Measurements from ENCODE around the gene AHCYL1.

Gene AHCYL1

DNA sequence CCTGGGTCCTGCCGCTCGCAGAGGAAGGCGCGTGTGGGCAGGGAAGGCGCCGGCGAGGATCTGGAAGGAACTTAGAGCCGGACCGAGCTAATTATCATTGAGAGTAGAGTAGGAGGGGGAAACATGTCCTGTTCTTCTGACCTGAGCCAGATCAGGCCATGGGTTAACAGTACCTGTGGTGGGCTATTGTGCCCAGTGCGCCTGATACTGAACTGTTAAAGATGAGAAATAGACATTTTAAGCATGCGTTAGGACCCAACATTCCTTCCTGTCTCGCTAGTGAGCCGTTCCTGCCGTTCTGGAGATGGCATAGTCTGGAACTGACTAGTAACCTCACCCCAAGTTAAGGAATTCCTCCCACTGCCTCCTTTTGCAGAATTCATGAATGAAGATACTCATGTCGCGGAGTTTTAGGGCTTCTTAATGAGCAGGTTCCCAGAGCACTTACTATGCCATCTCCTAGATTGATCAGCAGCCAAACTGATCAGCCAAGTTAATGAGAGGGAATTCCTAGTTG is 50.7 kb downstream of the AHCYL1 start:
- no peak for DNase-seq (ENCODE audit: low spot score)

GRCh38 chr1:110038271-110038670 is 53.7 kb downstream of the AHCYL1 start:
- DNase-seq (ENCODE audit: low spot score), result no peak

DNA sequence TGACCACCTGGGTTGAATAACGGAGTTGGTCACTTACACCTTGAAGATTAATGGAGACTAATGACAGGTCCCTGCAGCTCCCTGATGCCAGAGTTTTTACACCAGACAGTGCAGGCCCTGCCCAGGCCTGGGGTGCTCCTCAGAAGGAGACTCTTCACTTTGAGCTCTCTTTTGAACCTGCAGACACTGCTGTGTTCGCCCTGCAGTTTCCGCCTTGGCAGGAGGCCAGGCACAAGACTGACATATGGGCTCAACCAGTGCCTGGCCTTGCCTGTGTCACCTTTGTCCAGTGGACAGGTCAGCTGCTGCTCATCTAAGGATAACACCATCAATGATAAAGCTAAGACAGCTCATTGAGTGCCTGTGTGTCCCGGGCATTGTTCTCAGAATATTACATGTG is 55.1 kb downstream of the AHCYL1 start:
- no peak for DNase-seq (ENCODE audit: low spot score)

- no peak for DNase-seq (ENCODE audit: low spot score)
These were observed 56.0 kb downstream of the AHCYL1 start for GRCh38 chr1:110040548-110040947.

DNA sequence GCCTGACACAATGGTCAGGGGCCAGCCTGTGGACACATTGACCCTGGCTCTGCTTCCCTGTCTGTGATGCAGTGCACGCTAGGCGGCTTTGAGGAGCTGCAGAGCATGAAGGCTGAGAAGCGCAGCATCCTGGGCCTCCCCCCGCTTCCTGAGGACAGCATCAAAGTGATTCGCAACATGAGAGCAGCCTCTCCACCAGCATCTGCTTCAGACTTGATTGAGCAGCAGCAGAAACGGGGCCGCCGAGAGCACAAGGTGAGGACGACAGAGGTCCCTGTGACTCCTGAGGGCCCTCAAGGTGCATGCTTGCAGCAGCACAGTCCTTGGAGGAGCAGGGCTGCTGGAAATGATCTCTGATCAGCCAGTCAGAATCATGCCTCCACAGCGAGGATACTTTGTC is 58.5 kb downstream of the AHCYL1 start:
- no peak for DNase-seq (ENCODE audit: low spot score)

- no peak for DNase-seq (ENCODE audit: low spot score)
These were observed 62.9 kb downstream of the AHCYL1 start for GRCh38 chr1:110047463-110047862.

- DNase-seq (ENCODE audit: low spot score), result no peak
These were observed 63.7 kb downstream of the AHCYL1 start for GRCh38 chr1:110048240-110048639.

GRCh38 chr1:110048923-110049601 is 64.5 kb downstream of the AHCYL1 start:
- no peak for DNase-seq (ENCODE audit: low spot score)

GRCh38 chr1:110049801-110050601 is 65.4 kb downstream of the AHCYL1 start:
- DNase-seq (ENCODE audit: low spot score), result no peak

DNA sequence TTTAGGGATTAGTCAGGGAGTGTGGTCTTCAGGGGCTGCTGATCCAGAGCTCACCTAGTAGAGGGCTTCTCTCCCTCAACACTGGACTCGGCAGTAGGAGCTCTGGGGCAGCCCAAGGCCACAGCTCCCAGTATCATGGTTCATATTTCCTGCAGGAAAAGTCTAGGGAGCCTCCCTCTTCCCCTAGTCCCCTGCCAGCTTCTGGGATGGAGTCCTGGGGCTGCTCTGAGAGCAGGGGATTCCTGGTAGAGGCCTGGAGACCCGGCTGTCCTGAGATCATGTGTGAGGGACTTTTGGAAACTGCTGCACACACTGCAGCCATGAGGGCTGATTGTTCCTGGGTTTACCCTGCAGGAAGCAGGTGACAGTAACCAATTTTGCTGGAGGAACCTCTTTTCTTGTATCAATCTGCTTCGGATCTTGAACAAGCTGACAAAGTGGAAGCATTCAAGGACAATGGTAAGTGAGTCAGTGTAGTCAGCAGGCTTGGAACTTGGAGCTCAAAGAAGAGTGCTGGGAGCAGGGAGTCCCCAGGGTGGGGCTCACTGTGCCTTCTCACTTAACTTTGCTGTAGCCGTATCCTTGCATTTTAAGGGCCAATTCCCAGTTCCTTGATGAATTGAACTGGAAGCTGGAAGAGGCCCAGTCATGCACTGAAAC is 66.2 kb downstream of the AHCYL1 start:
- DNase-seq (ENCODE audit: low spot score), result no peak

DNA sequence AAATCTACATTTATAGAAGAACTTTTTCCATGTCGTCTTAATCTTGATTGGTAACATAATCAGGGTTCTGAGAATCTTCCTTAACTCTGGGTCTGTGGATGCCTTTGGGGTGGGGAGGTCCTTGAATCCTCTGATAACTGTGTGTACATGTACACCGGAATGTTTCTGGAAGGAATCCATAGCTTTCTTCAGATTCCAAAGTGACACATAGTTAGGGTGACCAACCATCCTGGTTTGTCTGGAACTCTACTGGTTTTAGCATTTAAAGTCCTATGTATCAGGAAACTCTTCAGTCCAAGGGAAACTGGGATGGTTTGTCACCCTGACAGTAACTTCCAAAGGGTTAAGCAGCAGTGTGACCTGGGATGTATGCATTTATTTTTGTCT is 66.7 kb downstream of the AHCYL1 start:
- no peak for DNase-seq (ENCODE audit: low spot score)

- peak; percentile 65 for DNase-seq (ENCODE audit: low spot score)
These were observed 69.2 kb downstream of the AHCYL1 start for GRCh38 chr1:110053552-110054428.

GRCh38 chr1:110055493-110056284 is 71.1 kb downstream of the AHCYL1 start:
- no peak for DNase-seq (ENCODE audit: low spot score)

GRCh38 chr1:110056285-110056683 is 71.7 kb downstream of the AHCYL1 start:
- no peak for DNase-seq (ENCODE audit: low spot score)

DNA sequence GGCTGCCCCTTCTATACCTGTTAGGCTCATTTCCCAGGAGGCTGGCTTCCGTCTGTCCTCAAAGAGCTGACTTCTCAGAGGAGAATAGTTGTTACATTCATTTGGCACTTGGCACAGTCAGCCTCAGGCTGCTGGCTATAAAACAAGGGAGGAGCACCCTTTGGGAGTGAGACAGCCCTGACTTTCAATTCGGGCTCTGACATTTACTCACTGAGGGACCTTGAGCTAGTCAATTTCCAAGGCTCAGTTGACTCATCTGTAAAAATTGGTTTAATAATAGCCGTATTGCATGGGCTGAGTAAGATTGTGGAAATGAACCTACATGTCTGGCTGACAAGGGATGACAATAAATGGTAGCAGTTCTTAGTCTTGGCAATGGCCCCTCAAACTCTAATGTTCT is 72.2 kb downstream of the AHCYL1 start:
- DNase-seq (ENCODE audit: low spot score), result no peak

DNA sequence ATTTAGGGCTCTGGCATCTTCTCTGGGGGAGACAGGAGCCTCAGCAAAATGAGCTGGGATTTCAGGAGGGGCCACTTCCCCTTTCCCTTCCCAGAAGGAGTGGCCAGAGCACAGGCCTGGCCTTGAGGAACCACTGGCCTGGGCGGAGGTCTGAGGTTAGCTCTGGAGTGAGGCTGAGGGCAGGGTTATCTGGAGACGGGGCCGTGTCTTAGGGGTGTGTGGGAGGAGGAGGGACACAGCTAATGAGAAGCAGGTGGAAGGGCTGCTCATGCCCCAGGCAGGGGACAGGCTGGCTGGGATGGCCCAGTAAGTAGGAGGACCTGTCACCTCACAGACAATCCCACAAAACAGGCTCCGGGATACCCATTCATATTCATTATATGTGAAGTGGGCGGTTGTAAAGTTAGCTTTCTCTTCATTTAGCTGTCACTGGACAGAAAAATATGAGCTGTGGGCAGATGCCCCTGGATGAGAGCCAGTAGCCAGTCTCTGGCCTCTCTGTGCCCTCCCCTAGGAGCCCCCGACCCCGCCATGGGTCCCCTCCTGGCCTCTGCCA is 73.5 kb downstream of the AHCYL1 start:
- no peak for DNase-seq (ENCODE audit: low spot score)

DNA sequence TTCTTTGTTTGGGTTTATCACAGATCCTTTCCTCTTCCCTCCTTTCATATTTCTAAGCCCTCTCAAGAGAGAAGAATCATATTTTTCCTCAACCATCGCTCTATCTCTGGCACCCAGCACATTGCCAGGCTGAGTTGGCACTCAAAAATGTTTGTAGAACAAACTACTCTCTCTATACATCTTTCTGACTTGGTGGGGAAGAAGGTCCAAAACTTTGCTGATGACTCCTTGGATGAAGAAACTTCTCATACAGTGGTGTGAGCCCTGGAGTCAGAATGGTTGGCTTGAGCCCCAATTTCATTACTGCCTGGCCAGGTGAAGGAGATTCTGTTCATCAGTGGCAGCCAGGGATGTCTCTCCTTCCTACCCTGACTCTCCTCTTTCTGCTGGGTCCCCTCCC is 74.0 kb downstream of the AHCYL1 start:
- no peak for DNase-seq (ENCODE audit: low spot score)

GRCh38 chr1:110059133-110059863 is 74.7 kb downstream of the AHCYL1 start:
- DNase-seq (ENCODE audit: low spot score), result no peak

DNA sequence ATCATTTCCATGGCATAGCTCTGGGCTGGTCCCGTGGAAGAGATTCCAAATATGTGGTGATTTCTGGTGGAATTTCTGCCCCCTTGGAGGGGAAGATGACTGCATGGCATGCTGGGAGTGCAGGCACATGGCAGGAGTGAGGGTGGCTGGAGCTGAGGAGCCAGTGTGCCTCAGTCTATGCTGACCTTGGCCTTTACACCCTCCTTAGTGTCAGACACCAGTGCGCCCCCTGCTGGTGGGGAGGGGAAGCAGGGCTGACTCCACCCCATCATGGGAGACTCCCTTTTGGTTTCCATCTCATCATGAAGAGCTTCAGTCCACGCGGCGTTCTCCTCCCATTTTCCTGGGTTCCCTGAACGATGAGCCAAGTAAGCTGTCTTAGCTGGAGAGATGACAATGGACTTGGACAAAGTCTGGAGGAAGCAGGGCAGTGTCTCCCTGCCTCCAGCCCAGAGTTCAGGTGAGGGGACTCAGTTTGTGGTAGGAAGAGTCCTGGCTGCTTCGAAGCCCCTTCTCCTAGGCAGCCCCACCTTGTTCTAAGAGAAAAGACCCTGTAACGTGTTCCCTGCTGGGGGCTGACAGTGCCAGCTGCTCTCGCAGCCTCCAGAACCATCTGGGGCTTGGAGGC is 75.6 kb downstream of the AHCYL1 start:
- DNase-seq (ENCODE audit: low spot score), result peak; percentile 79

GRCh38 chr1:110060662-110061060 is 76.1 kb downstream of the AHCYL1 start:
- DNase-seq (ENCODE audit: low spot score), result no peak
